ENCODE measurements around the gene CAST.

- TF ChIP-seq CTCF (IDR thresholded peaks at IDR 0.05) (no peak), POLR2A (IDR thresholded peaks at IDR 0.05) (no peak)
These were observed 154.3 kb downstream of the CAST start for GRCh38 chr5:96816411-96816939.
